ENCODE measurements around the gene MANEA. TPM values are rescaled to one million over a fixed set of nuclear protein-coding genes. Genes with fewer than 3 reads are reported as not detected.
A peak's percentile ranks its signal among the peaks of the same experiment; 100 is the strongest.

MANEA gene
- total and polyA plus RNA-seq, 2 of the 13 experiments (the other 11 are each of a cell fraction or from before 2014, with no cell fraction given) = 10.0 to 10.9 TPM

- TF ChIP-seq TFE3 (CRISPR knock-in tag; IDR thresholded peaks at IDR 0.05) (no peak), MBD4 (IDR thresholded peaks at IDR 0.05; ENCODE audit: borderline replicate concordance, low read length) (no peak), SSRP1 (CRISPR knock-in tag; IDR thresholded peaks at IDR 0.05) (no peak), KLF12 (CRISPR knock-in tag; IDR thresholded peaks at IDR 0.05; ENCODE audit: borderline replicate concordance) (peak; percentile 59; the same call in 1 of the 2 replicates), ZNF451 (CRISPR knock-in tag; IDR thresholded peaks at IDR 0.05) (no peak), RBM39 (IDR thresholded peaks at IDR 0.05; ENCODE audit: low read depth, low read length, poor library complexity, severe bottlenecking) (peak; percentile 35), HNF1A (IDR thresholded peaks at IDR 0.05; ENCODE audit: low read depth) (no peak), HNF1A (CRISPR knock-in tag; IDR thresholded peaks at IDR 0.05; ENCODE audit: borderline replicate concordance) (peak; percentile 37; the same call in 1 of the 2 replicates), CBX1 (IDR thresholded peaks at IDR 0.05; ENCODE audit: low read depth) (no peak), ZNF598 (CRISPR knock-in tag; IDR thresholded peaks at IDR 0.05; ENCODE audit: borderline replicate concordance) (peak; percentile 63; the same call in 1 of the 2 replicates), TCF7L2 (IDR thresholded peaks at IDR 0.05; ENCODE audit: low read depth, low read length) (no peak), ZNF282 (IDR thresholded peaks at IDR 0.05; ENCODE audit: partially characterized antibody) (no peak), ZNF414 (CRISPR knock-in tag; IDR thresholded peaks at IDR 0.05) (peak; percentile 73; the same call in 1 of the 2 replicates), RXRB (CRISPR knock-in tag; IDR thresholded peaks at IDR 0.05; ENCODE audit: borderline replicate concordance) (0 out of 2 replicates have a peak, but pooled peaks have one; percentile 16), HBP1 (CRISPR knock-in tag; IDR thresholded peaks at IDR 0.05; ENCODE audit: low read depth) (no peak), ATF5 (CRISPR knock-in tag; IDR thresholded peaks at IDR 0.05; ENCODE audit: low read depth) (no peak), ZNF280D (CRISPR knock-in tag; IDR thresholded peaks at IDR 0.05) (no peak)
Measured at GRCh38 chr6:95577304-95578105, at the start of gene MANEA (continued).

Data from HepG2 (cell line).